HG02571 (cell line): ENCODE measurements around the gene NELL2.

Experiments used
- ATAC-seq: cut with Tn5 transposase; IDR thresholded peaks from one replicate; pipeline ENCODE4 v1.9.1; 2021; ENCODE audit warnings: mild to moderate bottlenecking, moderate library complexity; ENCODE audit not compliant: unreplicated experiment

NELL2 gene

DNA sequence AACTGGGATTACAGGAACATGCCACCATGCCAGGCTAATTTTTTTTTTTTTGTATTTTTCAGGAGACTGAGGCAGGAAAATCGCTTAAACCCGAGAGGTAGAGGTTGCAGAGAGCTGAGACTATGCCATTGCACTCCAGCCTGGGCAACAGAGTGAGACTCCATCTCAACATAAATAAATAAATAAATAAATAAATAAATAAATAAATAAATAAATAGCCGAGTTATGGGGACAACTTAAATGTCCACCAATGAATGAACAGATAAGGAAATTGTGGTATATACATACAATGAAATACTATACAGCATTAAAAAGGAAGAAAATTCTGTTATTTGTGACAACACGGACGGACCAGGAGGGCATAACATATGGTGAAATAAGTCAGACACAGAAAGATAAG, 325.7 kb downstream of the NELL2 start:
- no peak for ATAC-seq

DNA sequence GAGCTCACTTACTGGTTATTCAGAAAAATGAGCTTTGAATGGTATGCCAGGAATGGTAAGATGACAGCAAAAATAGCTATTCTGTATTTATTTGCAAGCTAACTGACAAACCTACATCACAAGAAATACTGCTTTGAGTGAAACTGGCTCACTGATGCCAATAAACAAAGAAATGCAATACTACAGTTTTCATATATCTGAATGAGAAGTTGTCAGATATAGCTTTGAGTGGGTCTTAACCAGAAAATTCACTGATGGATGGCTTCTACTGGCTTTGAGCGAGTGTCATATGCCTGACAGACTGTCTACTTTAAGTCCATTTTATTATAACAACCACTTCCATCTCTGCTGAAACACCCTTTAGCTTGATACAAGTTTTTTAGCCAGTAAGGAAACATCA, 330.1 kb downstream of the NELL2 start:
- no peak for ATAC-seq

DNA sequence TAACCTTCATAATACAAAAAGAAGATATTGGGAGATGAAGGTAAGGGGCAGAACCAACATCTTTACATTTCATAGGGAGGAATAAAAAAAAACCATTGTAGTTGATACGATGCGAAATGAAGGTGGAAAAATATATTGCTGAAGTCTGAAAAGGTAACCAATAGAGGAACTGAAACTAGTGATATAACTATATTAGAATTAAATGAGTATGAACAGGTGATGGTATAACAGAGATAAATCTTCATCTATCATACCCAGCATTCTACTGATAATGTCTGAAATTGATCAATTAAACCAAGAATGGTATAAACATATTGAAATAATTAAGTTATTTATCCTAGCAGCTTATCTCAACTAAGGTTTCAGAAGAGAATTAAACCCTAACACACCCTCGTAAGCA, 332.1 kb downstream of the NELL2 start:
- ATAC-seq, result no peak

DNA sequence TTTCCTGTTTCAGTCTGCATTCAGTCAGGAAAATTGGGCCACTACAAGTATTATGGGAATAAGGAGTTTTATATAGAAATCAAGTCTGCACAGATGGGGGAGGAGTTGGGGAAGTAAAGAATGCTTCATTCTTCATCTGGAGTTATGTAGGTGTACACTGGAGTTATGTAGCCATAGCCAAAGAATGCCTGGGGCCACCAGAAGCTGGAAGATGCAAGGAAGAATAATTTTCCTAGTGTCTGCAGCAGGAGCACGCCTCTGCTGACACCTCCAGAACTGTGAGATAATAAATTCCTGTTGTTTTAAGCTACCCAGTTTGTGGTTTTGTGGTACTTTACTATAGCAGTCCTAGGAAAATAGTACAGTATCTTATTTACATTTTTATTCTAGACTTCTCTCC, 333.4 kb downstream of the NELL2 start:
- ATAC-seq, result no peak

DNA sequence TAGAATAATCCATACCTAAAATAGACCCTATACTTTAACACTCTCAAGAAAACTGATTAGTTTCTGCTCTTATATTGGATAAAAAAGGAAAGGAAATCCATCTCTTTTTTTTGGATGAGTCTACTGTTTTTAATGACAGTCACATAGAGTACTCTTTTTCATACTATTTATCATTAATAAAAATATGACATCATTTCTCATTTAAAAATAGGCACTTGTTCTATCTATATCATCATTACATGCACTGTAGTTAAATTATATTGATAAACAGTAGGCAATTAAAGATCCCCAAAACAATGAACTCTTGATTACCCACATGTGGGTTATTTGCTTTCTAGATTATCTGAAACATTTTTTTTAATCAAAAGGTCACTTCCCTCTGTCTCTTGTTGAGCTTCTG, 338.8 kb downstream of the NELL2 start:
- ATAC-seq, result no peak

DNA sequence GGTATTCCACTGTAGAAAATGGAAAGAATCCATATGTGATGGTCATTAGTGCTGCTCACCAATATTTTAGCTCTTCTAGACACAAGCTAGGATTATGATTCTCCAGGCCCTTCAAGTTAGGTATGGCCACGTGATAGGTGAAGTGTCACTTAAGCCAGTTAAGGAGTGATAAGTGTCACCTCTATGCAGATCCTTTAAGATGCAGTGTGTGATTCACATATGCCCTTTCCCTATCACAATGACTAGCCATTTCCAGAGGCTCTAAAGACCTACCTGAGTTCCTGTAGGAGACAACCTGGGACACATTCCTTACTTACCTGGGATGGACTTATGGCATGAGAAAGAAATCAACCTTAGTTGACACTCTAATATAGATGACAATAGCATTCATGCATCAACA, 343.2 kb downstream of the NELL2 start:
- no peak for ATAC-seq

DNA sequence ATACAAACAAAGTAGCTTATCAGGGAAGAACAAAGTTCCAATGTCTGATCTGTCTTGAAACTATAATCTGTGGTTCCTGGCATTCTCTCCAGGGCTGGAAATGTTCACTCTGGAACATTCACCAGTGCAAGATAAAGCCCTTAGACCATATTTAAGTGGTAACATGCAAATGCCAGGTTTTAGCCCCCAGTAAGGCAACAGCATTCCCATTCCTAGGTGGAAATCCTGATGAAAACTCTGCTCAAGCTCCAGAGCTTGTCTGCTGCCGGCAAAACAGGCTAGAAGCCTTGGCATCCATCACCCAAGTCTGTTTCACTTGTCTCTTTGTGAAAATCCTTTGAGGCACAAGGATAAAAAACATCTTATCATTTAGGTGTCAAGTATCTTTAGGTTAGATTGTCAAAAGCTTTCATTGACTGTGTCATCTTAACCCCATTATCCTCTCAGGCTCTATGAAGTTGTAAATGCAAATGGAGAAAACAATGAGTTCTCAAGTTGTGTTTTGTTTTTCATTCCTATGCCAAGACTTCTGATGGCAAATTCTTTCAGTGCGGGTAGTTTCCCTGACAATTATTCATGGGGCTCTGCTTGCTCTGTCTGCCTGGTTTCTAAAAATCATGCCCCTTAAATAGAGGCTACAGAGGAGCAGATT, 344.7 kb downstream of the NELL2 start:
- ATAC-seq, result no peak

DNA sequence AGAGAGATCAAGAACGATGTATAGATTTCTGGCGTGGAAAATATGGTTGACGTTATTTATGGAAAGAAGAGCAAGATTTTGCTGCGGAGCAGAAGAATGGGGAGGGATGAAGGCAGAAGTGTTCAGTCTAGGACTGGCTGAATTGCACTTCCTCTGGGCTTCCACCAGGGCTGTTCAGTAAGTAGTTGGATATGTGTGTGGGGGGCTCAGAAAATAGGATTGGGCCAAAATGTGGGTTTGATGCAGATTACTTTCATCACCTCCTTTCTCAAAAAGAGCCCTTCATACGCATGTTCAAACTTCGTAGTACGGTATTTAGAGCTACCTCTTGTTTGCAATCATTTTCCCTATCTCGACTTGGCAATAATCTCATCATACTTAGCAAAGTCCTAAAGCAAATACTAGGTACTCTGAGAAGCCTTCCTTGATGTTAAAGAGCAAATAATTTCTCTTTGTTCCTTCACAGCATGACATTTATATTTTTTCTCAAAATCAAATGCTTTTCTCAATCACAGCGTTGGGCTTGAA, 349.4 kb downstream of the NELL2 start:
- ATAC-seq, result no peak

DNA sequence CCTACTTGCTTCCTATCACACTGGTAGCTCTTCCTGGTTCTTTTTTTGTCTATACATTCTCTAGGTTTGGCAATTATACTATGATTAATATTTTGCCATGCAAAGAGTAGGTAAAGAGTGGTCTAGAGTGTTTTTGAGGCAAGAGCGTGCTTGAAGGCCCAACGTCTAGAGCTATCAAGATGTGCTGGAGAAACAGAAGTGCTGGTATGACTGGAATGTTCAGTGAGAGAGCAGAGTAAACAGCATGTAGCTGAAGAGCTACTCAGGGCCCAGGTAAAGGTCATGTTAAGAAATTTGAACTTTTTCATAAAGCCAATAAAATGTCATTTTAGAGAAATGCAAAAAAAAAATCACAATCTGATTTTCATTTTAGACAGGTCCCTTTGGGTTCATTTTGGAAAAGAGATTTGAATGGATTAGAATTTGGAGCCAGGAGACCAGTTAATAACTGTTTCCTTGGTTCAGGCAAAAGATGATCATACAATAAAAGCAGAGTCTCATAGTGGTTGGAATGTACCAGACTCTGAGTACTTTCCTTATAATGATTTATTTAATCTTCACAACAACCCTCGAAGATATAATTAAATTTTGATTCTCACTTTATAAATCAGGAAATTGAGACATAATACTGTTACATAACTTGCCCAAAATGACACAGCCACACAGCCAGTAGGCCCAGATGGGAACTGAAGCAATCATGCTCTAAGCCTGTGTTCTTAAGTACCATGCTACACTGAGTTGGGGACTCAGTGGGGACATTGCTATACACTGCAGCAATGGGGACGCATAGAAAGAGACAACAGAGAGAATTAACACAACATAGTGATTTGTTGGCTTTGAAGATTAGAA, 350.1 kb downstream of the NELL2 start:
- ATAC-seq, result no peak

DNA sequence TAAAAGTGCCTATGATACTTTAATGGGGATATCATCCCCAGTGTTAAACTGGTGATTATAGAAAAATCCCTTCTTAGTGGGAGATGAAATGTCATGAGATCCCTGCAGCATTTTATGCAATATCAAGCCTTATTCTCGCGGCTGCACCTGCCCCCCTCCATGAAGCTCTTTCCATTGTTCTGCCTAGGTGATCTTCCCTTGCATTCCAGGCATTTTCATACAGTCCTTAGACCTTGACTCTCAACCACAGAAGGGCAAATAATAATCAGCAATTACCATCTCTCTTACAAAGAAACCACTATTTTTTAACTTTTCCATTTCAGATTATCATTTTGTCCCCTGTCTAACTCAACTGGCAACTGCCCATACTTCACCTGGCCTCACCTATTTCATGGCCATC, 352.3 kb downstream of the NELL2 start:
- no peak for ATAC-seq

DNA sequence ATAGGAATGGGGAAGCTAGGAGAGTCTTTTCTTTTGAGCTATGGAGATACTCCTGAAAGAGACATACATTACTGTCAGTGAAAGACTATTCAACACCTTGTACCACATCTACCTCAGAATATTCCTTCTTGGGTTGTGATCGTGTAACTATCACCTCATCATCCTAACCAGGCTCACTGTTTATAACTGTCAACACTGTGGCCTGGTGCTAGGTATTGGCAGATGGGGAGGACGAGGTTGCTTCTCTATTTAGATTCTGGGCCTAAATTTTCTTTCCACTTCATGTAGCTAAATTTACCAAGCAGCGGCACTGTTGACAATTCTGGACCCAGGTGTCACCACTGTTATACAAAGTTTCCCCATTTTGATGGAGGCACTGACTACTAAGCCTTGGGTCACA, 354.4 kb downstream of the NELL2 start:
- ATAC-seq, result no peak

DNA sequence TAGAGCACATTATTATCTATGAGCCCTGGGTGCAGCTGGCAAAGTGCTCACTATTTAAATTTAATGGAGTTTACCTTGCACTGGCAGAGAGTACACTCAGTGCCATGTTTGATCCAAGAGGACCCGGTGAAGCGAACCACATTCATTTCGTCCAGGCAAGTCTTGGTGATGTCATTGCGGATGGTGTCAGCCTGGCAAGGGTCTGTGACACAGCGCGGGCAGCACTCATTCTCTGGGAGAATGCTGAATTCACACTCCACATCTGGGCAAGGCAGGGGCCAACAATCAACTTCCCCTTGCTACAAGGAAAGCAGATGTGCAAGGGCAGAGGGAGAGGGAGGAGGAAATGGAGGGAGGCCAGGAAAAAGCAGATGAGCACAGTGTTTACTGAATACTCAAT, 356.2 kb downstream of the NELL2 start:
- no peak for ATAC-seq

DNA sequence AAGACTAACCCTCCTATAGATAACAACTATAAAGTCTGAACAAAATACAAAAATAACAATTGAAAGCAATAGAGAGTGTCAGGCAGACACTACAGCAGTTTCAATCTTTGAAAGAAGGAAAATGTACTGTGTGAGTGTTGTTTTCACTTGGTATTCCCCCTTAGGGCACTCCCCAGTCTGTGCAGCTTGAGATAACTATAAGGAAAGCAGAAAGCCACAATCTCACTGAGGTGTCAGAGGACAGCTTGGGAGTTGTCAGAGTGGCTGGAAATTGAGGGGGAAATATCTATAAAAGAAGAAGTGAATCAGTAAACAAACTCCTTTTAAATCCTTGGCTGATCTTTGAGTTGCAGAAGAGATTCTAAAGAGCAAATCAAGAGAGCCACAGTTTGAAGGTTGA, 364.8 kb downstream of the NELL2 start:
- ATAC-seq, result no peak

DNA sequence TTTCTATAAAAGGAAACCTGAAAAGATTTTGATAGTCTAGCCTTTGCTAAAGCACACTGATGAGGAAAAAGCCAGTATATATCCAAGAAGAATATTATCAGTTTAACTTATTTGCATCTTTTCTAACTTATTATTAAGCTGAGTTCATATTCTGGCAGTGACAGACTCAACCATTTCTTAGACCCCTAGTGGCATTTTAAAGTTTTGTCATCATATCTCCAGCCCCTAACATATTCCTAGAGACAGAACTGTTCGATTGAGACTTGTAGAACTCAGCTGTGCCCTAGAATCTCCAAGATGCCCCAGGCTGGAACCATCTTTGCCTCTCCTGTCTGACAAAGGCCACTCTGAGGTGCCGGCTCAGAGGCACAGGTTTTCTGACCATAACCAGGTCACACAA, 365.6 kb downstream of the NELL2 start:
- ATAC-seq, result no peak

DNA sequence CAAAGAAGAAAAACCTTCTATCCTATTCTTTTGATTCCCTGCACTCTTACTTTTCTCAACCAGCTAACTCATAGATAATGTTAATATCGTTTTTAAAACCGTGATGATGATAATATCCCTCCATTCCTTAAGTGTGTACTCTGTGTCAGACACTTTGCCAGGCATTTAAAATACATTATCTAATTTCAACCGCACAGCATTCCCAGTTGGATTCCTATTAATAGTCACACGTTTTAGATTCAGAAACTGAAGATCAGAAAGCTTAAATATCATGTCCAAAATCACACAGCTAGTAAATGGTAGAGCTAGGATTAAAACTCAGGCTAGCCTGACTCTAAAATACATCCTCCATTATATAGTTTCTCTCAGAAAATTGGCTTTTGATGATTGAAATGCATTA, 366.0 kb downstream of the NELL2 start:
- ATAC-seq, result no peak

DNA sequence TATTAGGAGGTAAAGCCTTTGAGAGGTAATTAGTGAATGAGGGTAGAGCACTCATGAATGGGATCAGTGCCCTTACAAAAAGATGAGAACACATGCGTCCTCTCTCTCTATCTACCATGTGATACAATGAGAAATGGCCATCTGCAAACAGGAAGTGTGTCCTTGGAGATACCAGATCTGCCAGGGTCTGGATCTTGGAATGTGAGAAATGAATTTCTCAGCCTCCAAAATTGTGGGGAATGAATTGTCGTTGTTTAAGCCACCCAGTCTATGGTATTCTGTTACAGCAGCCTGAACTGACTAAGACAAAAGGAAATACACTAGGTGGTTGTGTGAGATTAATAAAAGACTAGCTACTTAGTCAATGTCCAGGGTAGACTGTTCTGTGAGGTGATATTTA, 366.6 kb downstream of the NELL2 start:
- ATAC-seq, result no peak

DNA sequence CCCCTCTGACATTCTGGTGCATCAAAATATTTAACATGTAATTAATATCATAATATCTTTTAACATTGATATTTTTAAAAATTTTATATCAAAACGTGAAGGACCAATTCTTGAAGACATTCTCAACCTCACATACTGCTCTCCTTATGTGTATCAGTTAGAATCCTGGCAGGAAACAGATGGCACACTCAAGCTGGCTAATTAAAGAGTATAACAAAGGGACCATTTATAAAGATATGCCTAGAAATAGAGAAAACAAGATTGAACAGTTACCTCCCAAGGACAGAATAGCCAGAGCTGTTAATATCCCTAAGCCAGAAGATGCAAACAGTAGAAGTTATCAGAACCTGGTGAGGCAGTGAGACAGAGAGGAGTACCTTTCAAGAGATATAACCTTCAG, 368.7 kb downstream of the NELL2 start:
- no peak for ATAC-seq

DNA sequence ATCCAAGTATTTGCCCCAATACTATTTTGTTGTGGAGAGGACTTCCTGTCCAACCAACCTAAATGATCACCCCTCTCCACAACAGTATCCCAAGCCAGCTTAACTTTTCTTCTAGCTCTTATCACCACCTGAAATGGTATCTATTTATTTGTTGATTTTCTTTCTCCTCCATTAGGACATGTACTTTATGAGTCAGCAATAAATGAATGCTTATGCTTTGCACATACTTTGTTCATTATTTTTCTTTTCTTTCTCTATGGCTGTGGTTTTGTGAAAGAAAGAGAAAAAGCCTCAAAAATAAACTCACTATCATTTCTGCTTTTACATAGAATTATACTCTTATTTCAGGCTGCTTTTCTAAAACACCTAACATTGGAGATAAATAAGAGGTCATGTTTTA, 371.3 kb downstream of the NELL2 start:
- no peak for ATAC-seq

DNA sequence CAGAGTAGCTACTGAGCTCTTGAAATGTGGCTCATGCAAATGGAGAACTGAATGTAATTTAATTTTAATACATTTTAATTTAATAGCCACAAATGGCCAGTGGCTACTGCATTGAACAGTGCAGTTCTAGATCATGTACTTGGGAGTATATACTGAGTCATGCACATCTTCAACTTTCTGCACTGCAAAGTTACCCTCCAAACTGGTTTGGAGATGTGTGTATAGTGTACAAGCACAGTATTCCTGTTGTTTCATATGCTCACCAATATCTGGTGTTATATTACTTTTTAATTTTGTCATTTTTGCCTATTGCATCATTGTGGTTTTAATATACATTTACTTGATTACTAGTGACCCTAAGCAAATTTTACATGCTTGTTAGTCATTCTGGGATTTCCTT, 372.8 kb downstream of the NELL2 start:
- ATAC-seq, result no peak

DNA sequence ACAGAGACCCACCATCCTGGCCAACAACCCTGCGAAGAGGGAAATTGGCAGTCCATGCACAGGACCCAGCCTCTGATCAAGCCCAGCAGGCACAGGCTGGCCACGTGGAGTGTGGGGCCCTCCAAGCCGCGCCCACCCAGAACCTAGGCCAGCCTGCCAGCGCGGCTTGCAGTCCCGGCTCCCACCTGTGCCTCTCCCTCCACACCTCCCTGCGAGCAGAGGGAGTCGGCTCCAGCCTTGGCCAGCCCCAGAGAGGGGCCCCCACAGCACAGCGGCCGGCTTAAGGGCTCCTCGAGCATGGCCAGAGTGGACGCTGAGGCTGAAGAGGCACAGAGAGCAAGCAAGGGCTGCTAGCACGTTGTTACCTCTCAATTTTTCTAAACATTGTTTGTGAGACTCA, 373.4 kb downstream of the NELL2 start:
- ATAC-seq, result no peak

DNA sequence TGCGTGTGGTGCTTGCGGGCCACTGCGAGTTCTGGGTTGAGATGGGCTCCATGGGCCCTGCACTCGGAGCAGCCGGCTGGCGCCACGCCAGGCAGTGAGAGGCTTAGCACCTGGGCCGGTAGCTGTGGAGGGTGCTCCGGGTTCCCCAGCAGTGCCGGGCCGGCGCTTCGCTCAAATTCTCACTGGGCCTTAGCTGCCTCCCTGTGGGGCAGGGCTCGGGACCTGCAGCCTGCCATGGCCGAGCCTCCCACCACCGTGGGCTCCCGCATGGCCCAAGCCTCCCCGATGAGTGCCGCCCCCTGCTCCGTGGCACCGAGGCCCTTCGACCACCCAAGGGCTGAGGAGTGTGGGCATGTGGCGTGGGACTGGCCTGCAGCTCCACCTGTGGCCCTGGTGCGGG, 375.7 kb downstream of the NELL2 start:
- no peak for ATAC-seq

DNA sequence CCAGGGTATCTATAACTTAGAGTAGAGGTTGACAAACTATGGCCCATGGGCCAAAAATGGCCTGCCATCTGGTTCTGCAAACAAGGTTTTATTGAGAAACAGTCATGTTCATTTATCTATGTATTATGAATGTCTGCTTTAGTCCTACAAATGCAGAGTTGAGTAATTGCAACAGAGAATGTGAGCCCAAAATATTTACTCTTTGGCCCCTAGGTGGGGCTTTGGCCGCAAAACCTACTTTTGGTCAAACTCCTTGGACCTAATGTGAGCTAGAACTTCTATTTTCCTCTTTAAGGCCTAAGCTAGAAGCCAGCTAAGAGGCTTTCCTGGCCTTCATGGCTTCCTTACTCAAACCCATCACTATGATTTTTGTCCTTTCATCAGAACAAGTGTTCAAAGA, 379.1 kb downstream of the NELL2 start:
- ATAC-seq, result no peak
